ENCODE data around the gene IMPA2.

Gene IMPA2

GRCh38 chr18:11989174-11989573 is 7.9 kb downstream of the IMPA2 start:
- TF ChIP-seq CTCF (IDR thresholded peaks at IDR 0.05; ENCODE audit: poor library complexity, severe bottlenecking): no peak
- Histone ChIP-seq H3K36me3 (ENCODE audit: low read depth) (no peaks in the 10 kb centered on the region), H3K4me1 (ENCODE audit: insufficient read depth, poor library complexity, severe bottlenecking) (peaks cover 4% of the 10 kb centered on the region), H3K4me3 (ENCODE audit: severe bottlenecking) (no peak overlapping the region), H3K9me3 (ENCODE audit: severe bottlenecking) (no peaks in the 10 kb centered on the region), H3K27ac (ENCODE audit: poor library complexity, severe bottlenecking) (no peak overlapping the region), H3K27me3 (ENCODE audit: insufficient read depth, poor library complexity, severe bottlenecking) (no peaks in the 10 kb centered on the region)
- DNase-seq (ENCODE audit: low spot score) (no peak), ATAC-seq (ENCODE audit: low read depth) (no peak)

GRCh38 chr18:11989966-11990380 is 8.7 kb downstream of the IMPA2 start:
- H3K4me1 ChIP-seq (ENCODE audit: insufficient read depth, poor library complexity, severe bottlenecking): peaks cover 10% of the 10 kb centered on the region
- H3K4me3 ChIP-seq (ENCODE audit: severe bottlenecking): no peak overlapping the region
- no peaks in the 10 kb centered on the region for H3K36me3 ChIP-seq (ENCODE audit: low read depth)
- DNase-seq (ENCODE audit: low spot score) (no peak), ATAC-seq (ENCODE audit: low read depth) (no peak)
- no peak for TF ChIP-seq CTCF (IDR thresholded peaks at IDR 0.05; ENCODE audit: poor library complexity, severe bottlenecking)
- no peaks in the 10 kb centered on the region for H3K27me3 ChIP-seq (ENCODE audit: insufficient read depth, poor library complexity, severe bottlenecking)
- no peaks in the 10 kb centered on the region for H3K9me3 ChIP-seq (ENCODE audit: severe bottlenecking)
- no peak overlapping the region for H3K27ac ChIP-seq (ENCODE audit: poor library complexity, severe bottlenecking)

- H3K4me3 ChIP-seq (ENCODE audit: severe bottlenecking): no peak overlapping the region
- H3K36me3 ChIP-seq (ENCODE audit: low read depth): no peaks in the 10 kb centered on the region
- no peak overlapping the region for H3K27ac ChIP-seq (ENCODE audit: poor library complexity, severe bottlenecking)
- H3K9me3 ChIP-seq (ENCODE audit: severe bottlenecking): no peaks in the 10 kb centered on the region
- no peaks in the 10 kb centered on the region for H3K27me3 ChIP-seq (ENCODE audit: insufficient read depth, poor library complexity, severe bottlenecking)
- ATAC-seq (ENCODE audit: low read depth) (no peak), DNase-seq (ENCODE audit: low spot score) (no peak)
- no peak for TF ChIP-seq CTCF (IDR thresholded peaks at IDR 0.05; ENCODE audit: poor library complexity, severe bottlenecking)
- H3K4me1 ChIP-seq (ENCODE audit: insufficient read depth, poor library complexity, severe bottlenecking): peaks cover 10% of the 10 kb centered on the region
Observed at GRCh38 chr18:11990539-11990938, 9.2 kb downstream of the IMPA2 start.

GRCh38 chr18:11991021-11991795 is 9.9 kb downstream of the IMPA2 start:
- Histone ChIP-seq H3K4me1 (ENCODE audit: insufficient read depth, poor library complexity, severe bottlenecking) (peaks cover 10% of the 10 kb centered on the region), H3K27me3 (ENCODE audit: insufficient read depth, poor library complexity, severe bottlenecking) (no peaks in the 10 kb centered on the region), H3K36me3 (ENCODE audit: low read depth) (no peaks in the 10 kb centered on the region), H3K4me3 (ENCODE audit: severe bottlenecking) (no peak overlapping the region), H3K27ac (ENCODE audit: poor library complexity, severe bottlenecking) (no peak overlapping the region), H3K9me3 (ENCODE audit: severe bottlenecking) (no peaks in the 10 kb centered on the region)
- DNase-seq (ENCODE audit: low spot score) (no peak), ATAC-seq (ENCODE audit: low read depth) (no peak)
- TF ChIP-seq CTCF (IDR thresholded peaks at IDR 0.05; ENCODE audit: poor library complexity, severe bottlenecking): no peak

GRCh38 chr18:11992096-11992790 is 10.9 kb downstream of the IMPA2 start:
- peaks cover 10% of the 10 kb centered on the region for H3K4me1 ChIP-seq (ENCODE audit: insufficient read depth, poor library complexity, severe bottlenecking)
- TF ChIP-seq CTCF (IDR thresholded peaks at IDR 0.05; ENCODE audit: poor library complexity, severe bottlenecking): no peak
- ATAC-seq (ENCODE audit: low read depth): no peak

More at GRCh38 chr18:11992096-11992790, 10.9 kb downstream of the IMPA2 start:
- DNase-seq (ENCODE audit: low spot score): no peak
- no peak overlapping the region for H3K27ac ChIP-seq (ENCODE audit: poor library complexity, severe bottlenecking)
- no peaks in the 10 kb centered on the region for H3K36me3 ChIP-seq (ENCODE audit: low read depth)
- H3K27me3 ChIP-seq (ENCODE audit: insufficient read depth, poor library complexity, severe bottlenecking): no peaks in the 10 kb centered on the region
- no peaks in the 10 kb centered on the region for H3K9me3 ChIP-seq (ENCODE audit: severe bottlenecking)
- H3K4me3 ChIP-seq (ENCODE audit: severe bottlenecking): no peak overlapping the region

Measured in RWPE2 (cell line).